EL (cell line): ENCODE data around the gene CRYBB3.
"Not testable (repeated sequence)": the region's sequence is repeated elsewhere in the genome, so short reads cannot be mapped to it uniquely, and the experiment has no call there.

ENCODE experiments used
- DNase-seq: peaks from one replicate; pipeline ENCODE4 v3.0.0-alpha.2; 2016

The CRYBB3 gene

DNA sequence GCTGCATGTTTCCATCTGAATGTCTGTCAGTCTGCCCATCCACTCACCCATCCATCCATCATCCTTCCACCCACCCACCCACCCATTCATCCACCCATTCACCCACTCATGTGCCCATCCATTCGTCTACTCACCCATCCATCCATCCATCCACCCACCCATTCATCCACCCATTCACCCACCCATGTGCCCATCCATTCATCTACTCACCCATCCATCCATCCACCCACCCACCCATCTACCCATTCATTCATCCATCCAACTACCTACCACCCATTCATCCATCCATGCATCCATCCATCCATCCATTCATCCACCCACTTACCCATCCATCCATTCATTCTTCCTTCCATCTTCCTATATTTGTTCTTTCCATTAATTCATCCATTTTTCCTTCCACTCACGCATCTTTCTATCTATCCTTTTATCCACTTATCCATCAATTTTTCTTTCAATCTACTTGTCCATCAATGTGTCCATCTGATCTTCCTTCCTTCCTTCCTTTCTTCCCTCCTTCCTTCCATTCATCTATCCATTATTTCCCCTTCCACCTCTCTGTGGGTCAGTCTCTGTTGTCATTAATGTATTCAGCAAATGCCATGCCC, 8.0 kb downstream of the CRYBB3 start:
- no peak for DNase-seq

DNA sequence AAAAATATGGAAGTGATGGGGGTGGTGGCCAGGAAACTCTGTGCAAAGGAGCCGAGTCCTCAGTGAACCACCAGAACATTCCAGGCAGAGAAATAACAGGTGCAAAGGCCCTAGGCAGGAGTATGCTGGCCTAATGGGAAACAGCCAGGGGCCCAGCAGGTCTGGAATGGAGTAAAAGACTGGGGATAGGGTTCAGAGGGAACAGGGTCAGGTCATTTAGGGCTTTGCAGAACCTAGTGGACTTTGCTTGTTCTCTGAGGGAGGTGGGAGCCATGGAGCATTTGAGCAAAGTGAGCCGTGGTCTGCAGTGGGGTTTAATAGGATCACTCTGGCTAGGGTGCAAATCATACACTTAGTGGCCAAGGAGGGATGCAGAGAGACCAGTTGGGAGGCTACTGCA, 8.7 kb downstream of the CRYBB3 start:
- no peak for DNase-seq

- no peak for DNase-seq
Measured at GRCh38 chr22:25208743-25209505, 9.3 kb downstream of the CRYBB3 start.

DNA sequence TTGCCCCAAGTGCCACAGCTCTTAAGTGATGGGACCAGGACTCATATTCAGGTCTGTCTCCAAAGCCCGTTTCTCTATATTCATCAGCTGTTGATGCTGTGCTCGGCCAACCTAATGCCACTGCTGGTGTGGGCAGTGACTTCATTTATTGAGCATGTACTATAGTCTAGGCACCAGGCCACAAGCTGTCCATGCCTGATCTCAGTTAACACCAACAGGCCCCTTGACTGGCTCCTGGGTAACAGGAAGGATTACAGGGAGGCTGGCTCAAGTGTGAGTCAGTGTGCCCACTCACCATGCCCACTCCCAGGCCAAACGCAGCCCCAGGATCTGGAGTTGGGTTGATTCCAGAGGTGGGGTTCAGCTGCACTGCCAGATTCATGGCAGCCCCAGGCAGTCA, 11.1 kb downstream of the CRYBB3 start:
- DNase-seq: no peak

- no peak for DNase-seq
Measured at GRCh38 chr22:25212337-25212736, 12.7 kb downstream of the CRYBB3 start.

DNA sequence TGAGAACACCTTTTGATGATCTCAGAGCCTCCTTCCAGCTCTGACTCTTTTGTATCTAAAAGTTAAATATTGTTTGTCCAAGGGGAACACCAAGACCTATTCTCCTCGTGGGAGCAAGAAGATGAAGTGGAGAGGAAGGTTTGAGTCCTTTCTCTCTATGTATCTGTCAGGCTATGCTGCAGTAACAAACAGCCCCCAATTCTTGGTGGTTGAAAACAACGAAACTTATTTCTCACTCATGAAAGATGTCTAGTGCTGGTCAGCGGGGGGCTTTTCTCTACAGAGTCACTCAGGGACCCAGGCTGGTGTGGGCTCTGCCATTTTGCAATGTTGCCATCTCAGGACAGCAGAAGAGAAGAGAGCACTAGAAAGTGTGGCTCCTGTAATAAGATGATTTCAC, 13.6 kb downstream of the CRYBB3 start:
- no peak for DNase-seq

DNA sequence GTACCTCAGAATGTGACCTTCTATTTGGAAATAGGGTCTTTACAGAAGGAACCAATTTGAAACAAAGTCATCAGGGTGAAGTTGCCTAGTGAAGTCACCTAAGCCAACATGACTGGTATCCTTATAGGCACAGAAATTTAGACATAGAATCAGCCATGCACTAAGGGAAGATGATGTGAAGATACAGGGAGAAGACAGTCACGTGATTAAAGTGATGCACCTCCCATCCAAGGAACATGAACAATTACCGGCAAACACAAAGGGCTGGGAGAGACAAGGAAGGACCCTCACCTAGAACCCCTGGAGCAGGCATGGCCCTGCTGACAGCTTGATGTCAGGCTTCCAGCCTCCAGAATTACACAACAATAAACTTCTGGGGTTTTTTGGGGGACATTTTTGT, 16.6 kb downstream of the CRYBB3 start:
- no peak for DNase-seq

DNA sequence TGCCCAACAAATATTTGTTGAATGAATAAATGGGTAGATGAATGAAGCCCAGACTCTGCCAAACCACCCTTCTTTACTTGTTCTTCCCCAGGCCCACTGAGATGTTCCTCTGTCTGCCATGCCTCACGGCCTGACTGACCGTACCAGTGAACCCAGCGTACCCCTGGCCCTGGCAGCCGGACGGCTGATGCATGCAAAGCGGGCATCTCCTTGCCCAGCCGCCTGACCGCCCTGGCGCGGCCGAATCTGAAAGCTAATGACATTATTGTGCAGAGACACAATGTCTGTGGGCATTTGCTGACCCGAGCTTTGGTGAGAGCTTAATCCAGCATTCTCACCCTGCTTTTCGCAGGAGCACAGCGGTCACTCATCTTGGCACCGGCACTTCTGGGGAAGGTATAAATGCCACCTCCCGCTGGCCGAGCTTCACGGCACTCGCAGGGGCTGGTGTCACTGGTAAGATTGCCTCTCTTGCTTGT, 19.6 kb downstream of the CRYBB3 start, which contains the start of gene CRYBB2:
Gene CRYBB2 (plus strand): TSS at position 429 of the 479 bp plus-strand sequence. CDS start 1,791 bp downstream, outside the sequence.
- DNase-seq: no peak

DNA sequence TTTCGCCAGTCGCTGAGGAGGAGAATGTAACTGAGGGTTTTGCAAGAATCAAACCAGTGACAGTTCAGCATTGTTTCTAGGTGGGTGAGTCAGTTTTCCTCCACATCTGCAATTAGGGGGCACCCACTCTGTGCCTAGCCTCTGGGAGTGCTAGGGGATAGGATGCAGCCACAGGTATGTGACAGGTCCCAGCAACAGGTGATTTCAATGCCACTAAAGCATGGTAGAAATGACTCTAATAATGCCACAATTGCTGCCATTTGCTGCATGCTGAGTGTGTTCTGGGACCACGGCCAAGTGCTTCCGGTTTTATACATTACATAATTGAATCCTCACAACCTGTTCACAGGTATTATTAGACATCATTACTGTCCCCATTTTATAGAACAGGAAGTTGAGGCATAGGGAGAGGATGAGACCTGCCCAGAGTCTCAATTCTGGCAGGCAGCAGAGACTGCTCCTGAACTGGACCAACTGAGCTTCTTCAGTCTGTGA, 20.3 kb downstream of the CRYBB3 start:
- no peak for DNase-seq

GRCh38 chr22:25221790-25222189, 22.1 kb downstream of the CRYBB3 start:
- DNase-seq: no peak

DNA sequence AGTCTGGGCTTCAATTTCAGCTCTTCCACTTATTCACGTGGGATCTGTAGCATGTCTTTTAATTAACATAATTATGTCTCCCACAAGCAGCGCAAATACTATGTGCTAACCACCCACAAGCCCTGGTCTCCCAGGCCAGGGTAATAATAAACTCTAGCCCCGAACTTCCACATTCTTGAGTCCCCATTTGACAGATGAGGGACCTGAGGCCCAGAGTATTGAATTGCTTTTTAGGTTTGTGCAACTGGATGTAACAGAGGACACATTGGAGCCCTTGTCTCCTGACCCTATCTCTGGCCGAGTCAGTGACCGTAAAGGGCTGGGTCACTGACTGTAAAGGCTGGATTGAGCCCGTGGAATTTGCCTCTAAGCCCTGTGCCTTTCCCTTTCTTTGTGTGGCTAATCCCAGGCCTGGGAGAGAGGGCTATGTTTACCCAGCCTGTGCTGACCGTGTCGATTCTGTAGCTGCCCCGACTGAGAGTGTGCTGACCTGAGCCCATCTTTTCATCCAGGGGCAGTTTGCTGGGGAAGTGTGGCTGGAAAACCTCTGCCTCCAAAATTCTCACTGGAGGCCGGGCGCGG, 23.7 kb downstream of the CRYBB3 start:
- no peak for DNase-seq

DNA sequence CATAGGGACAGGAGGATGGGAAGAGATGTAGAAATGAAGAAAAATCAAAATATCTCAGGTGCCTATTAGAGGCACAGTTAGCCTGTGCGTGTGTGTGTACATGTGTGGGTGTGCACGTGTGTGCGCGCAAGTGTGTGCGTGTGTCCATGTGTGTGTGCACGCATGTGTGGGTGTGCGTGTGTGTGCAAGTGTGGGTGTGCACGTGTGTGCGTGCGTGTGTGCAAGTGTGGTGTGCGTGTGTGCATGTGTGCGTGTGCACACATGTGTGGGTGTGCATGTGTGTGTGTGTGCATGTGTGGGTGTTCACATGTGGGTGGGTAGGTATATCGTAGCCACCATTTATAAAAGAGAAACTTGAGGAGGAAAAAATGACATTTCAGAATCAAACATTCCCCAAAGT, 29.2 kb downstream of the CRYBB3 start:
- DNase-seq: no peak

GRCh38 chr22:25230760-25231159, 31.1 kb downstream of the CRYBB3 start:
- not testable (repeated sequence) for DNase-seq

DNA sequence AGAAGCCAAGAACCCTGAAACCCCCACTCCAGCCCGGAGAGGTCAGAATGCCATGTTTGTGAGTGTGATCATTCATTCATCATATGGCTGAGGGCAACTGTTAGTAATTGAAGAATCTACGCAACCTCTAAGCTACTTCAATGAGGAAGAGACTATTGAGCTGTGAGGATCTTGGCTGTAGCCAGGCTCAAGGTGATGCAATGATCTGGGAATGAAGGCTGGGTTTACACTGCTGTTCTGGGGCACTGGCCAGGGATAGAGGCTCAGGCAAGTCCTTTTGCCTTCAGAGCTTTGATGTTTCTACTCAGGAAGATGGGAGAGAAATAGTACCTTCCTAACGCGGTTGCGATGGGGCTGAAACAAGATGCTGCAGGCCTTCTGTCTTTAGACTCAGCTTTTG, 32.6 kb downstream of the CRYBB3 start:
- no peak for DNase-seq

DNA sequence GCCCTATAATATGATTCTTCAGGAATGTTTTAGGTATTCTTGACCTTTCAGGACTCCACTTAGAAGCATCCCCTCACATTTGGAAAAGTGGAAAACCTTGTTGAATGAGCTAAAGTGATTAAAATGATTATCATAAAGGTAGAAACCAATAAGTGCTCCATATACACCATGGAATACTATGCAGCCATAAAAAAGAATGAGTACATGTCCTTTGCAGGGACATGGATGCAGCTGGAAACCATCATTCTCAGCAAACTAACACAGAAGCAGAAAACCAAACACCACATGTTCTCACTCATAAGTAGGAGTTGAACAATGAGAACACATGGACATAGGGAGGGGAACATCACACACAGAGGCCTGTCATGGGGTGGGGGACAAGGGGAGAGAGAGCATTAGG, 34.0 kb downstream of the CRYBB3 start:
- not testable (repeated sequence) for DNase-seq

GRCh38 chr22:25235547-25236290, 36.1 kb downstream of the CRYBB3 start:
- DNase-seq: peak; percentile 65

- no peak for DNase-seq
Measured at GRCh38 chr22:25236417-25236816, 36.8 kb downstream of the CRYBB3 start.

- no peak for DNase-seq
Measured at GRCh38 chr22:25237503-25237902, 37.8 kb downstream of the CRYBB3 start.

DNA sequence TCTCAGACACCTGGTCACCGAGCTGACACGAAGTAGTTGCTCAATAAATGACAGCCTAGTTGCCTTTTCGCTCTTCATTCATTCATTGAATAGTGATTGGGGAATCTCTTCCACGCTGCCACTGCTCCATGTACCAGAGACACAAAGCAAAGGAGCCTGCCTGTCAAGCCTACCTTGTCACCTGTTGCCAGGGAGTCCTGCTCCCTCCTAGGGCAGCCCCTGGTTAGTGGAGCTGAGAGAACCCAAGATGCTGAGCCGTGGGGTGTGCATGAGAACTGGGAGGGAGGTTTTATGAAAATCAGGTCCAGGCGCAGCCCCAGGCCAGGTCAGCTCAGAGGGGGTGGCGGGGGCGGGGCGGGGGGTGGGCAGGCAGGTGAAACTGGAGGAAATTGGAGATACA, 38.4 kb downstream of the CRYBB3 start:
- DNase-seq: not testable (repeated sequence)

GRCh38 chr22:25255169-25255568, 55.5 kb downstream of the CRYBB3 start:
- DNase-seq: not testable (repeated sequence)
